RPMI7951 (cell line): ENCODE measurements around the gene MBNL1. TPM values are rescaled to one million over a fixed set of nuclear protein-coding genes. Genes with fewer than 3 reads are reported as not detected.
"Not testable (repeated sequence)": the region's sequence is repeated elsewhere in the genome, so short reads cannot be mapped to it uniquely, and the experiment has no call there.

ENCODE experiments used
- DNase-seq: peaks from one replicate; pipeline ENCODE4 v3.0.0-alpha.2; 2012; ENCODE audit warnings: low read depth
- total RNA-seq: library from RNA; depleted of rRNA; stranded (reverse); fragments of >200 nt; shearing (Covaris generic); gene quantifications from 2 replicates; pipeline ENCODE4 v1.2.3, GENCODE V29; 2014

MBNL1 gene
- total RNA-seq, 1 experiment from 2014 or later: 318 TPM

DNA sequence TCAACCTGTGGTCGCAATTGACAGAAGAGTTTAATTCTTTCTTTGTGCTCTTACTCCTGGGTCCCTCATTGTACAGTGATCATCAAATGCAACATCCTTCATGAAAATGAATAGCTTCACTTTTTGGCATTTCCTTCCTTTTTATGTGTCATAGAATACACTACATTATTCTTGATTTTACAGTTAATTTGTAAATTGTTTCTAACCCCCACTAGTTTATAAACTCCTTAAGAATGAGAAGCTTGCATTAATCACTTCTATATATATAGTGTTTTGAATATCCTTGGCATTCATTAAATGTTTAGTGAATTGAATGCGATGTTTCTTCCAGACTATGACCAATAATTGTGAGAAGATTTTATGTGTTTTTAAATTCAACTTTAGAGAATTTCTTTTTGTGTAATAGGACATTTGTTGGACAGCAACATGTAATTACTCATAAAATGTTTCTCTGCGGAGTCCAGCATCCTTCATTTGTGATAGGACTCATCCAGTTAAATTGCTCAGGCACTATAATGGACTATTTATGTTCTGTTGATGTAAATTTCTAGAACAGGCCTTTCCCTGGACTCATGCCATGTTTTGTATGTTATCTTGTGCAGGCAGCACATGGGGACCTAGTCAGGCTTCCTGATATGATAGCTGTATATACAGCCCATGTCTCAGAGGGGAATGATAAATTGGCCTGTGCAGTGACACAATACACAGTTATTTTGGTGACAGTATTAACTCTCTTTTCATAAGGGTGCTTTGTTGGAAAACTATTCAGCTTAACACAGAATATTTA is 51.3 kb downstream of the MBNL1 start:
- DNase-seq: peak; percentile 40

- no peak for DNase-seq
Measured at GRCh38 chr3:152321200-152321954, 52.6 kb downstream of the MBNL1 start.

GRCh38 chr3:152321955-152322377 is 53.2 kb downstream of the MBNL1 start:
- DNase-seq: no peak

DNA sequence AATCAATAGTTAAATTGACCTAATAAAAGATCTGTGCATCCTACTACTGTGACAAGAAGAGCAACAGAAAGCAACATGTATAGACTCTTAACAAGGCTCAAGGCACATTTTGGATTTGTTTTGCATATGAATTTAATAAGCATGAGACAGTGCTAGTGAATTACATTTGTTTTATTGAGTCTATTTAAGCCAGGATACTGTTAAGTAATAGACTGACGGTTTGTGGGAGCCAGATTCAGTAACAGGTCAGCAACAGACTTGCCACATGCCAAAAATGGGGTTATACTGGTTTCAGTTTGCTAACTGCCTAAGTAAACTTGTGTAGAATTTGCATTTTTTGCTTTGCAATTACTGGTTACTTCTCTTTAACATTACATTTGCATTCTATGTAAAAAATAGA is 54.0 kb downstream of the MBNL1 start:
- no peak for DNase-seq

DNA sequence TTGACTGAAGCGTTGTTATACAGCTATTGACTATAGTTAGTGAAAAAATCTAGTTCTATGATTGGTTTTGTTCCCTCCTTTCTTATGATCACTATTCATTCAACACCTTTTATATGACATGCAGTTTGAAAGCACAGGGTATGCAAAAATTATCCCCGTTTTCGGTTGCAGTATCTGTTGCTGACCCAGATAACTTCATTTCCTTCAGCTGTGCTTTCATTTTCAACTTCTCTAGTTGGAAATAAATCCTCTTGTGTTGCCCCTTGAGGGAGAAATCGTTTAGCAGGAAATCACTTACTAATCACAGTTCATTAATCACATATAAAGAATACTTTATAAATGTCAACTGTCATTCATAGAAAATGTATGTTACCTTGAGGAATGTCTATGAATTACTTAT is 55.1 kb downstream of the MBNL1 start:
- no peak for DNase-seq

DNA sequence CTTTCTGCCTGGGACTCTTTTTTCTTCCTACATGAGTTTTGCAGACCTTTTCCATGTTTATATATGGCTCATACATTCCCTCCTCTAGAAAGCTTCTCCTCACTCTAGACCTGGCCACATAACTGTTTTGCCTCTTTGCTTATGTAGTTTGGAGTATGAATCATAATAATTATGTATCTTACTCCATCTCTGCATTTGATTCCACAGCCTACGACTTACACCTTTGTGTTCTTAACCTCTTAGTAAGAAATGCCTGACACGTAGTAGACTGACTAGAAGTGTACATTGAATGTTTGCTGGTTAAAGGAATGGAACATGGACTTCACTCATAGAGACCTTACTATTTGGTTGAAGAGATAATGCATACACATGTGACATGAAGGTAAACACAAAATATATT is 56.4 kb downstream of the MBNL1 start:
- DNase-seq: no peak

DNA sequence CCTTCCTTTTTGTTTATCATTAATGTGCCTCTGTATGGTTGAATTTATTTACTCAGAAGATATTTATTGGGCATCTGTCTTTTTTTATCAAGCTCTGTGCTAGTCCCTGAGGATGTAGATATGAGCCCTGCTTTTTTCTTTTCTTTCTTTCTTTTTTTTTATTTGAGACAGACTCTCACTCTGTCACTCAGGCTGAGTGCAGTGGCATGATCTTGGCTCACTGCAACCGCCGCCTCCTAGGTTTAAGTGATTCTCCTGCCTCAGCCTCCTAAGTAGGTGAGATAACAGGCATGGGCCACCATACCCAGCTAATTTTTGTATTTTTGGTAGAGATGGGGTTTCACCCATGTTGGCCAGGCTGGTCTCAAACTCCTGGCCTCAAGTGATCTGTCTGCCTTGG is 58.5 kb downstream of the MBNL1 start:
- DNase-seq: no peak

GRCh38 chr3:152328841-152329240 is 60.1 kb downstream of the MBNL1 start:
- peak; percentile 83 for DNase-seq

- no peak for DNase-seq
Measured at GRCh38 chr3:152330559-152330958, 61.8 kb downstream of the MBNL1 start.

DNA sequence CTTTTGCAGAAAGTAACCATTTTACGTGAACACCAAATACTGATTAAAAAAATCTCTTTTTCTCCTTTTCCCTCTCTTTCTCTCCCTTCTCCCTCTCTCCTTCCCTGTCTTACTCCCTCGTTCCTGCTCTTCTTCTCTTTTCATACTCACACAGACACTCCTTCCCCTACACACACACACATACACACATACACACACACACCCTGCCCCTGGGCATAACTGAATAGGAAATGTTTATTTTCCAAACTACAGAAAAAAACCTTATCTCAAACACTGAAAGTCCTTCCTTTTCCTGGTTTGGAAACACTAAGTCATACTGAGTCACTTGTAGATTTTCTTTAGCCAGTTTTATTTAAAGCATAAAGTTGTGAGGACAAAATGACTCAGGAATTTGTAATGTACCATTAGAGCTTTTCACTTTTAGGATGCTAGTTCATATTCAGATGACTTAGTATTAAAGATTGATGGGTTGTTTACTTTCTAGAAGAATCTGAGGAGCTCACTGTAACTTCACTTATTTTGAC is 62.4 kb downstream of the MBNL1 start:
- DNase-seq: peak; percentile 92

GRCh38 chr3:152331998-152332397 is 63.3 kb downstream of the MBNL1 start:
- DNase-seq: no peak

- no peak for DNase-seq
Measured at GRCh38 chr3:152333928-152334327, 65.2 kb downstream of the MBNL1 start.

GRCh38 chr3:152334761-152335160 is 66.0 kb downstream of the MBNL1 start:
- DNase-seq: no peak

DNA sequence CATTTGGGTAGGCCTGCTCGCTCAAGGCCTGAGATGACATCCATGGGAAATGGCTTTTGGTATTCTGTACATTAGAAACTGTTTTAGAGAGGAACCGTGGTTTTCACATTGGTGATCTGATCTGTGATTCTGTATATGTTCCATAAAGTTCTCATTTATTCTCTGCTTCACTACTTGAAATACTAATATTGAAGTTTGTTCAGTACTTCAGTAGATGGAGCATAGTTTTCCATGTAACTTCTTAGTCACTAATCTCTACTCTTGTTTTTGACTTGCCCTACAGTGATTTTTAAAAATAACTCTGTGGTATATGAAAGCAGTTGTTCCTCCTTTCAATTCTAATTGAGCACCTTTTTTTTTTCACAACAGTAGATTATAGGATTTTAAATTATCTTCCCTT is 66.5 kb downstream of the MBNL1 start:
- DNase-seq: no peak

DNA sequence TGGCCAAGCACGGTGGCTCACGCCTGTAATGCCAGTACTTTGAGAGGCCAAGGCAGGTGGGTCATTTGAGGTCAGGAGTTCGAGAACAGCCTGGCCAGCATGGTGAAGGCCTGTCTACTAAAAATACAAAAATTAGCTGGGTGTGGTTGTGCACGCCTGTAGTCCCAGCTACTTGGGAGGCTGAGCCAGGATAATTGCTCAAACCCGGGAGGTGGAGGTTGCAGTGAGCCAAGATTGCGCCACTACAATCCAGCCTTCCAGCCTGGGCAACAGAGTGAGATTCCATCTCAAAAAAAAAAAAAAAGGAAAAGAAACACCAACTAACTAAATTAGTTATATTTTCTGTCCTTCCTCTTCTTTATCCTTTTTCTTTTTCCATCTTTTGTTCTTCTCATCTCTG is 68.6 kb downstream of the MBNL1 start:
- not testable (repeated sequence) for DNase-seq

DNA sequence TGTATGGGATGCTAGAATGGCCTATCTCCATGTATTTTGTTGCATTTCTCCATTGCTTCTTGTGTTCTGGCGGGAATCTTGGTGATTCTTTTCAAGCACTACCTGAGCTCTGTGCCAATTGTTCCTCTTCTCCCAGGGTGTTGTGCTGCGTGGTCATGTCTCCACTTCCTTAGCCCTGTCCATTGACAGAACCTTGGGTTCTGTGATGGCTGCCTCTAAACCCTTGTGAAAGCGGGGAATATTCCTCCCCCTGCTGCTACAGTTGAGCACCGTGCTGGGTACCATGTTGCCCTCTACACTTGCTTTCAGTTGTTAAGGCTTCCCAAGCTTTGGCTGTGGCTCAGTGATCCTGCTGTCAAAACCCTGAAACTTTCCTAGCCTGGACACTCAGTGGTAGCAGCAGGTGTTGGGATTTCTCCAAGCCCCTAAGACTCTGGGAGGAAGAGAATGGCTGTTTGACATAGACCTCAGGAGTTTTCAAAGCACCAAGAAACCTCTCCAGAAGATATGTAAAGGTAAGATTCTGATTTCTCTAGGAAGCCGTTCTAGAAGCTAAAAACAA is 69.5 kb downstream of the MBNL1 start:
- no peak for DNase-seq

- DNase-seq: no peak
Measured at GRCh38 chr3:152339881-152340505, 71.3 kb downstream of the MBNL1 start.

GRCh38 chr3:152345233-152345632 is 76.5 kb downstream of the MBNL1 start:
- no peak for DNase-seq

DNA sequence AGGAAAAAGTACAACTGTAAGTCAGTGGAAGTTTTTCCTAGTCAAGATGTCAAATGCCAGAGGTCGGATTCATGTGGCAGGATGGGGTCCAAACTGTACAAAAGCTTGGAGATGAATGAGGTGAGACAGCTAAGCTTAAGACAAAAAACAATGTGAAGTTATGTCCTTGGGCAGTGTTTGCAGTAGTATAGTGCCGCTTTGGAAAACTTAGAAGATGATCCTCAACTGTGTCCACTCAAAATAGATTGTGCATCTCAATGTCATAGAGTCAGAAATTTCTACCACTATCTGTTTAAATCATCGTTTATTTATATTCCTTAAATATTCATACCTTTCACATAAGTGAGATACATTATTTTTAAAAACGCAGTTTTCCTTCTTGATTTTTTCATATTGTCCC is 77.3 kb downstream of the MBNL1 start:
- DNase-seq: no peak

GRCh38 chr3:152346740-152347139 is 78.0 kb downstream of the MBNL1 start:
- no peak for DNase-seq

DNA sequence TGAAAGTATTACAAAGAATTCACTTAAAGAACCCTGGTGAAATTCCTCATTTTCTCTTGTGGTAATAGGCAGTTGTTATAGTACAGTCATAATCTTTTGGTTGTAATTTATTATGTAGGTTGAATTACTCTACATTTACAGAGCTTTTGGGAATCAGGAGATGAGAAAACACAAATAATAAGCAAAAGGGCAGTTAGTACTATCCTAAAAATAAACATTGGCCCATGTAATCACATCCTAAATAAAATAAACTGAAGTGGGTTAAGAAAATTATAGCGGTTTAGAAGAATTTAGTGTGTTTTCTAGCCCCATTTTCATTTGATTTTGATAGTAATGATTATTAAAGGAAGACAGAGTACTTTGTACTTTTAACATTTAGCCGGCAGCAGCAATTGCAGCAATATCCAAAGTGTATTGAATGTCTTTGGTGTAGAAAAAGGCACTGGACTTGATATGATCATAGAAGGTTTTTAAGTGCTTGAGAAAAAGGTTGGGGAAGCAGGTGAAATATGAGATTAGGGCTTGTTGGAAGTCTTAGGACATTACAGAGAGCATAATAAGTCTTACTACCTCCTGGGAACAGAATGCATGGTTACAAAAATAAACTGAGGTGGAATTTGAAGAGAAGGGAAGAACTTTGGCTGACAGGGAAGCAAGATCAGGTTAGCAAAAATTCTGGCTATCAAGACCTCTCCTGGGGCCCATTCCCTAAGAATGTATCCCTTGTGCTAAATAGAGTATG is 79.9 kb downstream of the MBNL1 start:
- no peak for DNase-seq
